A549 (cell line): ENCODE results near the gene ATP5IF1. TPM values are rescaled to one million over a fixed set of nuclear protein-coding genes. Genes with fewer than 3 reads are reported as not detected.

Experiments used
- ATAC-seq, 2 experiments: fragments of 200-7000 bp in 1 of 2; fragments of >200 bp in 1 of 2; cut with Nextera tagmentation in 1 of 2; cut with Tn5 transposase in 1 of 2; 3 replicates each; pipeline versions ENCODE4 v1.8.0 to v1.9.1; 2018 to 2020; ENCODE audit warnings: mild to moderate bottlenecking in 1 of 2, moderate library complexity in 1 of 2
- CTCF ChIA-PET: fragments of 300-600 bp; sonication (Branson Sonifier 250); formaldehyde crosslinking; extraction: SDS; loops from one replicate; lab custom pipeline; 2021; ENCODE audit warnings: antibody characterized with exemption, inconsistent platforms; lab: Yijun Ruan, JAX
- POLR2A ChIA-PET: fragments of 350-600 bp; formaldehyde crosslinking; extraction: SDS; loops from one replicate; lab custom pipeline; 2021; ENCODE audit warnings: antibody characterized with exemption, inconsistent platforms; lab: Yijun Ruan, JAX
- DNase-seq, 2 experiments: peaks; one replicate each; pipeline versions ENCODE4 v3.0.0 to v3.0.0-alpha.2; 2011 to 2016; ENCODE audit warnings: low read depth in 1 of 2, low spot score in 1 of 2
- FAIRE-seq: peaks from 2 replicates; lab custom pipeline; 2011; peaks lifted over from hg19 to GRCh38; lab: Jason Lieb, UNC
- H3K27ac ChIP-seq, 2 experiments: fragments of >200 bp; sonication (Bioruptor Twin); formaldehyde crosslinking; 3 replicates each; pipeline ENCODE4 v1.5.1; 2016 to 2017
- H3K4me1 ChIP-seq: fragments of >200 bp; sonication (Bioruptor Twin); formaldehyde crosslinking; 3 replicates; pipeline ENCODE4 v1.6.1; 2016
- H3K4me2 ChIP-seq: fragments of >200 bp; sonication (Bioruptor Twin); formaldehyde crosslinking; 3 replicates; pipeline ENCODE4 v1.6.1; 2016
- H3K4me3 ChIP-seq: fragments of >200 bp; sonication (Bioruptor Twin); formaldehyde crosslinking; 3 replicates; pipeline ENCODE4 v1.5.1; 2016
- H3K9me3 ChIP-seq: fragments of >200 bp; sonication (Bioruptor Twin); formaldehyde crosslinking; 3 replicates; pipeline ENCODE4 v1.6.1; 2016
- BCL3 ChIP-seq: fragments of >200 bp; sonication (Bioruptor Twin); formaldehyde crosslinking; IDR thresholded peaks from 3 replicates; pipeline ENCODE4 v1.6.1; 2016
- BHLHE40 ChIP-seq: IDR thresholded peaks from 2 replicates; pipeline ENCODE4 v1.6.1; 2012; ENCODE audit warnings: low read depth, low read length, inconsistent platforms
- CBX2 ChIP-seq: fragments of 200-600 bp; sonication (generic); IDR thresholded peaks from 2 replicates; pipeline ENCODE4 v1.6.1; 2016; ENCODE audit warnings: low read depth, mild to moderate bottlenecking, borderline replicate concordance
- CHD2 ChIP-seq: fragments of 150-350 bp; IDR thresholded peaks from 2 replicates; pipeline ENCODE4 v1.6.1; 2014; ENCODE audit warnings: low read length; ENCODE audit not compliant: partially characterized antibody
- EHF ChIP-seq: fragments of 250-450 bp; sonication (Bioruptor Pico); IDR thresholded peaks from 2 replicates; pipeline ENCODE4 v1.5.0; 2020; ENCODE audit warnings: mild to moderate bottlenecking
- ELK1 ChIP-seq: fragments of 150-350 bp; IDR thresholded peaks from 2 replicates; pipeline ENCODE4 v1.6.1; 2014; ENCODE audit warnings: low read depth, mild to moderate bottlenecking, low read length
- FOXS1 ChIP-seq: fragments of 250-450 bp; sonication (Bioruptor Pico); IDR thresholded peaks from 2 replicates; pipeline ENCODE4 v1.5.0; 2020; ENCODE audit warnings: mild to moderate bottlenecking, moderate library complexity
- HES2 ChIP-seq: fragments of >200 bp; sonication (Bioruptor Twin); formaldehyde crosslinking; IDR thresholded peaks from 2 replicates; pipeline ENCODE4 v1.6.1; 2016
- HEYL ChIP-seq: fragments of 250-450 bp; sonication (Bioruptor Pico); IDR thresholded peaks from 2 replicates; pipeline ENCODE4 v1.8.0; 2021; ENCODE audit warnings: mild to moderate bottlenecking, moderate library complexity
- HMGXB4 ChIP-seq: fragments of 250-450 bp; sonication (Bioruptor Pico); IDR thresholded peaks from 2 replicates; pipeline ENCODE4 v1.5.0; 2021; ENCODE audit warnings: mild to moderate bottlenecking, moderate library complexity, borderline replicate concordance
- HOXA7 ChIP-seq: fragments of 250-450 bp; sonication (Bioruptor Pico); IDR thresholded peaks from 2 replicates; pipeline ENCODE4 v1.5.0; 2020; ENCODE audit warnings: mild to moderate bottlenecking, moderate library complexity
- JUN ChIP-seq, 2 experiments: fragments of >200 bp; sonication (Bioruptor Twin); formaldehyde crosslinking; IDR thresholded peaks; 2 replicates in 1 of 2; 3 replicates in 1 of 2; pipeline ENCODE4 v1.6.1; 2016 to 2017
- JUNB ChIP-seq: fragments of >200 bp; sonication (Bioruptor Twin); formaldehyde crosslinking; IDR thresholded peaks from 2 replicates; pipeline ENCODE4 v1.6.1; 2016
- MAFK ChIP-seq: fragments of 450-650 bp; IDR thresholded peaks from 2 replicates; pipeline ENCODE4 v1.6.1; 2014; ENCODE audit not compliant: partially characterized antibody
- NFE2L2 ChIP-seq: fragments of 150-350 bp; conservative IDR thresholded peaks from 2 replicates; pipeline ENCODE4 v1.6.1; 2014; ENCODE audit warnings: low read length
- NPAS2 ChIP-seq: fragments of 250-450 bp; sonication (Bioruptor Pico); IDR thresholded peaks from 2 replicates; pipeline ENCODE4 v1.8.0; 2022; ENCODE audit warnings: mild to moderate bottlenecking, moderate library complexity, borderline replicate concordance
- RAD21 ChIP-seq, 2 experiments: fragments of >200 bp in 1 of 2; sonication (Bioruptor Twin) in 1 of 2; formaldehyde crosslinking in 1 of 2; IDR thresholded peaks in 1 of 2; conservative IDR thresholded peaks in 1 of 2; 2 replicates in 1 of 2; 3 replicates in 1 of 2; pipeline ENCODE4 v1.6.1; 2012 to 2018; ENCODE audit warnings: inconsistent platforms in 1 of 2
- RCOR1 ChIP-seq: fragments of 150-350 bp; IDR thresholded peaks from 2 replicates; pipeline ENCODE4 v1.6.1; 2014; ENCODE audit warnings: antibody characterized with exemption, low read length, low read depth
- SREBF2 ChIP-seq: fragments of 450-650 bp; IDR thresholded peaks from 2 replicates; pipeline ENCODE4 v1.6.1; 2014; ENCODE audit warnings: mild to moderate bottlenecking, moderate library complexity
- TP53 ChIP-seq: fragments of 250-450 bp; sonication (Bioruptor Pico); IDR thresholded peaks from 2 replicates; pipeline ENCODE4 v1.5.0; 2021; ENCODE audit warnings: mild to moderate bottlenecking, moderate library complexity
- USF2 ChIP-seq: fragments of 450-650 bp; IDR thresholded peaks from 2 replicates; pipeline ENCODE4 v1.6.1; 2014; ENCODE audit warnings: antibody characterized with exemption
- ZC3H11A ChIP-seq: fragments of 450-650 bp; IDR thresholded peaks from 2 replicates; pipeline ENCODE4 v1.6.1; 2014; ENCODE audit warnings: antibody characterized with exemption, mild to moderate bottlenecking
- ZNF302 ChIP-seq: fragments of 250-450 bp; sonication (Bioruptor Pico); IDR thresholded peaks from 2 replicates; pipeline ENCODE4 v1.9.0; 2021; ENCODE audit warnings: inconsistent platforms, mild to moderate bottlenecking, moderate library complexity
- ZSCAN20 ChIP-seq: fragments of 250-450 bp; sonication (Bioruptor Pico); IDR thresholded peaks from 2 replicates; pipeline ENCODE4 v1.8.0; 2022; ENCODE audit warnings: mild to moderate bottlenecking, moderate library complexity
- WGBS: methylation state at CpG from one replicate; pipeline ENCODE4 v1.1.6; 2017; ENCODE audit errors: missing lambda C conversion rate; 5-methylcytosine and 5-hydroxymethylcytosine counted together
- polyA plus RNA-seq, 4 experiments: library from polyadenylated mRNA; depleted of rRNA in 3 of 4; stranded (reverse); fragments of >200 nt; fragmentation: RNase III in 1 of 4; extraction: RNeasy Plus Mini Kit Qiagen cat#74134 plus additional on column Dnase treatment in 1 of 4; gene quantifications; 2 replicates in 3 of 4; 3 replicates in 1 of 4; pipeline ENCODE4 v1.2.3, GENCODE V29; 2011 to 2017

The ATP5IF1 gene
- polyA plus RNA-seq, 2 of the 4 experiments (the other 2 are of a cell fraction): 178 to 234 TPM

- TF ChIP-seq HMGXB4 (CRISPR knock-in tag) (no peak), HOXA7 (CRISPR knock-in tag) (no peak), SREBF2 (no peak)
These were observed 29.0 kb downstream of the ATP5IF1 start (continued) for GRCh38 chr1:28264897-28265296.

- Histone ChIP-seq H3K9me3 (no peaks in the 10 kb centered on the region), H3K4me3 (no peak overlapping the region), H3K27ac (no peak overlapping the region), H3K4me2 (no peak overlapping the region), H3K4me1 (peaks cover 54% of the 10 kb centered on the region)
- DNase-seq (no peak), FAIRE-seq (no peak), ATAC-seq (no peak)
- 76% methylated on average over 7 of the region's 8 CpGs for WGBS
- TF ChIP-seq JUN (IDR thresholded peaks at IDR 0.05) (no peak), HEYL (CRISPR knock-in tag) (no peak), JUNB (no peak), ZSCAN20 (no peak), NPAS2 (CRISPR knock-in tag) (no peak), ZNF302 (no peak), ZC3H11A (no peak), CBX2 (no peak), CHD2 (no peak), BHLHE40 (no peak), USF2 (no peak), EHF (no peak), TP53 (CRISPR knock-in tag) (no peak), NFE2L2 (no peak), HES2 (no peak), FOXS1 (CRISPR knock-in tag) (no peak), RAD21 (conservative IDR thresholded peaks at IDR 0.05 in 1 of 2, IDR thresholded peaks at IDR 0.05 in 1 of 2) (no peak)
- ChIA-PET CTCF (interaction anchor here (1.7 kb wide), 1 partner anchor 17 kb away, joined by 4 read pairs; no protein-coding TSS in a partner anchor), POLR2A (interaction anchor here (1.2 kb wide), 1 partner anchor 16 kb away, joined by 4 read pairs; no protein-coding TSS in a partner anchor)
These were observed 29.7 kb downstream of the ATP5IF1 start for GRCh38 chr1:28265577-28265976.

GRCh38 chr1:28266920-28267322 lies 31.0 kb downstream of the ATP5IF1 start:
- 91% methylated on average over 4 of the region's 5 CpGs for WGBS
- Histone ChIP-seq H3K4me2 (no peak overlapping the region), H3K4me1 (peaks cover 44% of the 10 kb centered on the region), H3K9me3 (no peaks in the 10 kb centered on the region), H3K4me3 (no peak overlapping the region), H3K27ac (no peak overlapping the region)
- DNase-seq: no peak
- CTCF ChIA-PET: interaction anchor here (1.3 to 1.4 kb wide), 2 partner anchors 12 to 18 kb away, joined by 4 to 8 read pairs; no protein-coding TSS in a partner anchor
- FAIRE-seq: no peak
- ATAC-seq: no peak
- no peak for TF ChIP-seq ELK1
- peak; percentile 18 for TF ChIP-seq MAFK
- no peak for TF ChIP-seq BCL3
- TF ChIP-seq RCOR1: no peak
- TF ChIP-seq EHF: no peak
- POLR2A ChIA-PET: interaction anchor here (1.2 kb wide), 1 partner anchor 18 kb away, joined by 4 read pairs; no protein-coding TSS in a partner anchor
